HepG2 (cell line): ENCODE results near the gene RAB3A.

Source experiments
- ASH2L ChIP-seq: fragments of 300-600, 200-600 bp; sonication (generic); IDR thresholded peaks from 2 replicates; pipeline ENCODE4 v1.7.0; 2017; ENCODE audit warnings: low read depth, mild to moderate bottlenecking, moderate library complexity, mixed read lengths, low read length; ENCODE audit not compliant: insufficient read length
- DR1 ChIP-seq: sonication (generic); formaldehyde crosslinking; IDR thresholded peaks from 2 replicates; pipeline ENCODE4 v1.8.0; 2021; ENCODE audit warnings: mild to moderate bottlenecking, missing genetic modification reagents, inconsistent platforms
- HDAC6 ChIP-seq: fragments of 200-600 bp; sonication (generic); IDR thresholded peaks from 2 replicates; pipeline ENCODE4 v1.7.0; 2017; ENCODE audit warnings: mild to moderate bottlenecking, antibody characterized with exemption, low read length, low read depth
- HES4 ChIP-seq: sonication (generic); formaldehyde crosslinking; IDR thresholded peaks from 2 replicates; pipeline ENCODE4 v1.9.0; 2021; ENCODE audit warnings: mild to moderate bottlenecking, missing genetic modification reagents, borderline replicate concordance
- HNF4G ChIP-seq, 2 experiments: sonication (generic) in 1 of 2; formaldehyde crosslinking in 1 of 2; IDR thresholded peaks; 2 replicates each; pipeline versions ENCODE4 v1.4.0 to v1.6.1; 2011 to 2020; ENCODE audit warnings: borderline replicate concordance in 2 of 2, low read depth in 2 of 2, mild to moderate bottlenecking in 2 of 2, low read length in 1 of 2, missing genetic modification reagents in 1 of 2, moderate library complexity in 1 of 2
- POLR2A ChIP-seq, 2 experiments: IDR thresholded peaks; 2 replicates each; pipeline ENCODE4 v1.6.1; 2011; ENCODE audit warnings: low read depth in 2 of 2, low read length in 2 of 2, mild to moderate bottlenecking in 1 of 2, moderate library complexity in 1 of 2; ENCODE audit not compliant: insufficient read depth in 1 of 2
- ZNF138 ChIP-seq: sonication (generic); formaldehyde crosslinking; IDR thresholded peaks from 2 replicates; pipeline ENCODE4 v1.5.0; 2020; ENCODE audit warnings: mild to moderate bottlenecking, low read depth, missing genetic modification reagents
- ZNF441 ChIP-seq: sonication (generic); formaldehyde crosslinking; IDR thresholded peaks from 2 replicates; pipeline ENCODE4 v1.7.0; 2021; ENCODE audit warnings: missing genetic modification reagents, borderline replicate concordance
- ZNF761 ChIP-seq: sonication (generic); formaldehyde crosslinking; conservative IDR thresholded peaks from 2 replicates; pipeline ENCODE4 v1.4.0; 2020; ENCODE audit warnings: mild to moderate bottlenecking, missing genetic modification reagents
- ZNF816 ChIP-seq: sonication (generic); formaldehyde crosslinking; IDR thresholded peaks from 2 replicates; pipeline ENCODE4 v1.8.0; 2022; ENCODE audit warnings: missing genetic modification reagents, mild to moderate bottlenecking, borderline replicate concordance
- TF ChIP-seq, protein P1 (sequence below): sonication (generic); formaldehyde crosslinking; IDR thresholded peaks from 2 replicates; pipeline ENCODE4 v1.5.0; 2020; ENCODE audit warnings: mild to moderate bottlenecking, missing genetic modification reagents, moderate library complexity
- TF ChIP-seq, protein P2 (sequence below): IDR thresholded peaks from 2 replicates; pipeline ENCODE4 v1.6.1; 2012; ENCODE audit warnings: low read depth, low read length, improper control_type of control experiment
- TF ChIP-seq, protein P3 (sequence below): IDR thresholded peaks from 2 replicates; pipeline ENCODE4 v1.6.1; 2012; ENCODE audit warnings: low read length, improper control_type of control experiment

DNA sequence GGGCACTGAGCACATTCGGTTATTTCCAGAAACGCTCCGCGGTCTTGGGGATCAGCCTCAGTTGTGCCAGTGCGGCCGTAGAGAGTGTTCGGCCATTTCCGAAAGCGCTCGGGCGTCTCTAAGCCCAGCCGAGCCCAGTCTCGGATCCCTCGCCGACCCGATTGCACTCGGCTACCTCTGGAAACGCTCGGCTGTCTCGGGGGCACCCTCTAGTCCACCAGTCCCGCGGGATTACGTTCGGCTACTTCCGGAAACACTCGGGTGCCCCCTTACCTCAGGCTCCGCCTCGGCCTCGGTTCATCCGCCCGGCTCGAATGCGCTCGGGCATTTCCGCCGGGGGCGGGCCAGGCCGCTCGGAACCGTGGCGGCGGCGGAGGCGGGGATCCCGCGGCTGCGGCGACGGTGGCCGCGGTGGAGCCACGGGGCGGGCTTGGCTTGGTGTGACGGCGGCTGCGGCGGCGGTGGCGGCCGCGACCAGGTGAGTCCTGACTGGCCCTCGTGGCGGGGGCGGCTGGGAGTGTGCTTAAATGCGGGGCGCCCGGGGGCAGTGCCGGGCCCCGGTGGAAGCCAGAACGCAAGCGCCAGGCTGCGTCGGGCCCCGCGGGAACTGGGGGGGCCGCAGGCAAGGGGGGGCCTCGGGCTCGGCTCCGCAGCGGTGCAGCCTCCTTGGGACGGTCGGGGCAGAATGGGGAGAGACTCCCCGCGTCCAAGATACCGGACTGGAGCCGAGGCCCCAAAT, 50.9 kb downstream of the RAB3A start, which contains the start of gene PIK3R2:
- no peak for TF ChIP-seq ZNF816
- peak; percentile 28; the same call in 1 of the 2 replicates for TF ChIP-seq HES4 (CRISPR knock-in tag)
- peak; percentile 89 for TF ChIP-seq HNF4G (IDR thresholded peaks at IDR 0.05; ENCODE audit: borderline replicate concordance, low read depth, low read length)
- TF ChIP-seq HNF4G (CRISPR knock-in tag; IDR thresholded peaks at IDR 0.05; ENCODE audit: borderline replicate concordance, low read depth): no peak
- TF ChIP-seq, protein P1, sequence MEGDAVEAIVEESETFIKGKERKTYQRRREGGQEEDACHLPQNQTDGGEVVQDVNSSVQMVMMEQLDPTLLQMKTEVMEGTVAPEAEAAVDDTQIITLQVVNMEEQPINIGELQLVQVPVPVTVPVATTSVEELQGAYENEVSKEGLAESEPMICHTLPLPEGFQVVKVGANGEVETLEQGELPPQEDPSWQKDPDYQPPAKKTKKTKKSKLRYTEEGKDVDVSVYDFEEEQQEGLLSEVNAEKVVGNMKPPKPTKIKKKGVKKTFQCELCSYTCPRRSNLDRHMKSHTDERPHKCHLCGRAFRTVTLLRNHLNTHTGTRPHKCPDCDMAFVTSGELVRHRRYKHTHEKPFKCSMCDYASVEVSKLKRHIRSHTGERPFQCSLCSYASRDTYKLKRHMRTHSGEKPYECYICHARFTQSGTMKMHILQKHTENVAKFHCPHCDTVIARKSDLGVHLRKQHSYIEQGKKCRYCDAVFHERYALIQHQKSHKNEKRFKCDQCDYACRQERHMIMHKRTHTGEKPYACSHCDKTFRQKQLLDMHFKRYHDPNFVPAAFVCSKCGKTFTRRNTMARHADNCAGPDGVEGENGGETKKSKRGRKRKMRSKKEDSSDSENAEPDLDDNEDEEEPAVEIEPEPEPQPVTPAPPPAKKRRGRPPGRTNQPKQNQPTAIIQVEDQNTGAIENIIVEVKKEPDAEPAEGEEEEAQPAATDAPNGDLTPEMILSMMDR (CRISPR knock-in tag): no peak; the same call in 1 of the 2 replicates
- no peak for TF ChIP-seq HDAC6
- TF ChIP-seq DR1 (CRISPR knock-in tag): peak; percentile 59
- TF ChIP-seq POLR2A (IDR thresholded peaks at IDR 0.05; ENCODE audit: insufficient read depth in 1 of 2, low read depth in 2 of 2, low read length in 2 of 2): peak in 1 of 2 experiments; percentile 70; a peak in 2 of 4 replicates
- TF ChIP-seq, protein P2, sequence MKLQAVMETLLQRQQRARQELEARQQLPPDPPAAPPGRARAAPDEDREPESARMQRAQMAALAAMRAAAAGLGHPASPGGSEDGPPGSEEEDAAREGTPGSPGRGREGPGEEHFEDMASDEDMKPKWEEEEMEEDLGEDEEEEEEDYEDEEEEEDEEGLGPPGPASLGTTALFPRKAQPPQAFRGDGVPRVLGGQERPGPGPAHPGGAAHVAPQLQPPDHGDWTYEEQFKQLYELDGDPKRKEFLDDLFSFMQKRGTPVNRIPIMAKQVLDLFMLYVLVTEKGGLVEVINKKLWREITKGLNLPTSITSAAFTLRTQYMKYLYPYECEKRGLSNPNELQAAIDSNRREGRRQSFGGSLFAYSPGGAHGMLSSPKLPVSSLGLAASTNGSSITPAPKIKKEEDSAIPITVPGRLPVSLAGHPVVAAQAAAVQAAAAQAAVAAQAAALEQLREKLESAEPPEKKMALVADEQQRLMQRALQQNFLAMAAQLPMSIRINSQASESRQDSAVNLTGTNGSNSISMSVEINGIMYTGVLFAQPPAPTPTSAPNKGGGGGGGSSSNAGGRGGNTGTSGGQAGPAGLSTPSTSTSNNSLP: no peak
- no peak for TF ChIP-seq ZNF761
- TF ChIP-seq, protein P3, sequence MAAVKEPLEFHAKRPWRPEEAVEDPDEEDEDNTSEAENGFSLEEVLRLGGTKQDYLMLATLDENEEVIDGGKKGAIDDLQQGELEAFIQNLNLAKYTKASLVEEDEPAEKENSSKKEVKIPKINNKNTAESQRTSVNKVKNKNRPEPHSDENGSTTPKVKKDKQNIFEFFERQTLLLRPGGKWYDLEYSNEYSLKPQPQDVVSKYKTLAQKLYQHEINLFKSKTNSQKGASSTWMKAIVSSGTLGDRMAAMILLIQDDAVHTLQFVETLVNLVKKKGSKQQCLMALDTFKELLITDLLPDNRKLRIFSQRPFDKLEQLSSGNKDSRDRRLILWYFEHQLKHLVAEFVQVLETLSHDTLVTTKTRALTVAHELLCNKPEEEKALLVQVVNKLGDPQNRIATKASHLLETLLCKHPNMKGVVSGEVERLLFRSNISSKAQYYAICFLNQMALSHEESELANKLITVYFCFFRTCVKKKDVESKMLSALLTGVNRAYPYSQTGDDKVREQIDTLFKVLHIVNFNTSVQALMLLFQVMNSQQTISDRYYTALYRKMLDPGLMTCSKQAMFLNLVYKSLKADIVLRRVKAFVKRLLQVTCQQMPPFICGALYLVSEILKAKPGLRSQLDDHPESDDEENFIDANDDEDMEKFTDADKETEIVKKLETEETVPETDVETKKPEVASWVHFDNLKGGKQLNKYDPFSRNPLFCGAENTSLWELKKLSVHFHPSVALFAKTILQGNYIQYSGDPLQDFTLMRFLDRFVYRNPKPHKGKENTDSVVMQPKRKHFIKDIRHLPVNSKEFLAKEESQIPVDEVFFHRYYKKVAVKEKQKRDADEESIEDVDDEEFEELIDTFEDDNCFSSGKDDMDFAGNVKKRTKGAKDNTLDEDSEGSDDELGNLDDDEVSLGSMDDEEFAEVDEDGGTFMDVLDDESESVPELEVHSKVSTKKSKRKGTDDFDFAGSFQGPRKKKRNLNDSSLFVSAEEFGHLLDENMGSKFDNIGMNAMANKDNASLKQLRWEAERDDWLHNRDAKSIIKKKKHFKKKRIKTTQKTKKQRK: no peak
- TF ChIP-seq ZNF138: no peak
- peak; percentile 68; the same call in 1 of the 2 replicates for TF ChIP-seq ZNF441 (CRISPR knock-in tag)
- peak; percentile 14 for TF ChIP-seq ASH2L
